GM21723 (cell line): Measurements from ENCODE around the gene DEGS2.

ENCODE experiments used
- ATAC-seq: cut with Tn5 transposase; IDR thresholded peaks from one replicate; pipeline ENCODE4 v1.9.1; 2021; ENCODE audit warnings: mild to moderate bottlenecking, moderate library complexity; ENCODE audit not compliant: unreplicated experiment

DEGS2 gene

DNA sequence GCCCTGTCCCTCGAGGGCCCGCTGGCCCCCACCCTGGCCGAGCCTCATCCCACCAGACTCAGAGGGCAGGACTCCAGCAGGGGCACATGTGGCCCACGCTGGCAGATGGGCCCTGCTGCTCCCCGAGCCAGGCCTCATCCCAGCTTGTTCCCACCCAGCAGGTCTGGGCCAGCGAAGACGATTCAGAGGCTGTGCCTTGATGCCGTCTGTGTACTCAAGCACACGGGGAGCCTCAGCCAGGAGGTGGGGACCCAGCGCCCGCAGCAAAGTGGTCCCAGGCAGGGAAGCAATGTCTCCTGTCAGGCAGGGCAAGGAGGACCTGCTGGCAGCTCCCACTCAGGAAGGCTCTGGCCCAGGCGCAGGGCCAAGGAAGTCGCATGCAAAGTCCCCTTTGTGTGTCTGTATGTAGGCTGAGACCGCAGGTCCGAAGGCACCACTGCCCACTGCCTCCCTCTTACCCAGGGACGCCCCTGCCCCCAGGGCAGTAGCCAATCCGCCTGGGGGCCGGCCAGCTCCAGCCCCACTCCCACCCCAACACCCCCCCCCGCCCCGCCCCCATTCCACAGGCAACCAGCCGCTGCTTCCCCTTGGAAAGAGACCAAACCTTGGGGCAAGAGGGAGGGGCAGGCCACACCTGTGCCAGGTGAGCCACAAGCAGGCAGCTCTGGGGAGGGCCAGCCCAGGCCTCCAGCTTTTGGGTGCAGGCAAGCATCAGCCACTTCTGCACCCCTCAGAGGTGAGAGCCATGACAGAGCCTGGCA, 9.4 kb downstream of the DEGS2 start:
- ATAC-seq, result no peak

DNA sequence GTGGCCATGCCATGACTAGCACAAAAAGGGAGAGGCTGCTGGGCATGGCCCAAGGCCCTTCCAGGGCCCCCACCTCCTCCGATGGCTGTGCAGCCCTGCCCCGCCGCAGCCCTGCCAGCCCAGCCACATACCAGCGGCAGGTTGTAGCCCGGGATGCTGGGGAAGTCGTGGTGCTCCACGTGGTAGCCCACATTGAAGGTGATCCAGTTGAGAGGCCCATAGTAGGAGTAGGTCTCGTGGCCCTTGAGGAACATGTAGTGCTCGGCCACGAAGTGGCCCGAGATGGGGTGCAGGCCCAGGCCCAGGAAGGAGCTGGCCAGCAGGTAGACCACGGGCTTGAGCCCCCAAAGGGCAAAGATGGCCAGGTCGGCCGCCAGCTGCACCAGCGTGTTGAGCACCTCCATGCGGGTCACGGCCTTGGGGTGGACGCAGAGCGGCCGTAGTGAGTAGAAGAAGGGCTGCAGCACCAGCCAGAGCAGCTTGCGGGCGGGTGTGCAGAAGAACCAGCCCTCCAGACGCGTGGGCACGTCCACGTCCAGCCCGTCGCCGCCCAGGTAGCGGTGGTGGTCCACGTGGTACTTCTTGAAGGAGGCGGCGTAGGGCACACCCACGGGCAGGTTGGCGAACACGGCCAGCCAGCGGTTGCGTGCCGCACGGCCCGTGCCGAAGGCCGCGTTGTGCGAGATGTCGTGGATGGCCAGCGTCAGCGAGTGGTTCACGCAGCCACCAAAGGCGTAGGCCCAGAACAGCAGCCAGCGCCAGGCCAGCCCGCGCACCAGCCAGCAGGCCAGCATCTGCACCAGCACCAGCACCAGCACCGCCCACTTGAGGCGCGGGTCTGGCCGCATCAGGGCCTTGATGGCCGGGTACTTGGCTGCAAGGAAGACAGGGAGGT, 10.4 kb downstream of the DEGS2 start:
- ATAC-seq, result no peak

DNA sequence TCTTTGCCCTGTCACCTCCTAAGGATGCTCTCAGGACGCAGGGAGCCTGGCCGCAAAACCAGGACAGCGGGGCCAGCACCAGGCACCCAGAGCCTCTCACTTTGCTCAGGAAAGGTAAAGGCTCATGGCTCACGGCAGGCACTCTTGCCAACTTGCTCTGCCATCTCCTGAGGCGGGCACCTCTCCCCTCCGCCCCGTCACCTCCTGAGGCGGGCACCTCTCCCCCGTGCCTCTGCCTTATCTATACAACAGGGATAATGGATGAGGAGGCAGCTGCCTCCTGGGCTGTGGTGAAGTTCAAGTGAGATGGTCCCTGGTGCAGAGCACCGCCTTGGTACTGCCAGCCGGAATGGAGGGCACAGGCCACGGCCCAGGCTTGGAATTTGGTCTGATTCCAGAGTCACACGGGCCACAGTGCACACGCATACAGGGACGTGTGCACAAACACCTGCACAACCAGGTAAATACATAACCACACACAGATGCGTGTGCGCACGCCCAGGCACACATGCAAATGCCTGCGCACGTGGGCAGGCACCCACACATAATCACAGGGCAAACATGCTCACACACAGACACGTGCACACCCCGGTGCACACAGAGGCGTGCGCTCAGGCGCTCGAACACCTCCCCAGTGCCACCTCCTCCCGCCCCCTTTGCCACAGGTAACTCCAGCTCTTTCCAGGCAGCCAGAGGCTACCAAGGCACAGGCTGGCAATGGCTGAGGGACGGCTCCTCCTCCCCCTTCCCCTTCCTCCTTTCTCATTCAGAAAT, 11.6 kb downstream of the DEGS2 start:
- no peak for ATAC-seq

DNA sequence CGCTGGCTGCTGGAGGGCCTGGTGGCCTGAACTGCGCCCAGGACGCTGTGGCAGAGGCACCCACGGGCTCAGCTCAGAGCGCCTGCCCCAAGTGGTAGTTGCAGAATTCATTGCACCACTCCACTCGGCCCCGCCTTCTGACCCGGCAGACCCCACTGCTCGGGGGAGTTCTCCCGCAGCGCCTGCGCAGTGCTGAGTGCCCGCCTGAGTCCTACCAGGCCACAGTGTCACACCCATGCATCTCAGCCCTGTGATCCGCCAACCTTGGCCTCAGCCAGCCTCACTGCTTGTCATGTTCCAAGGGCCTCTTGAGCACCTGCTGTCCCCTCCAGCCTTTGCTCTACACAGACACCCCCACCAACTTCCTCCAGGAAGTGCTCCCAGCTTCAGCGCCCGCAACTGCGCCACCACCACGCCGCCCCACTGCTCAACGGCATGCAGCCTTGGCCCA, 12.2 kb downstream of the DEGS2 start:
- ATAC-seq, result no peak

DNA sequence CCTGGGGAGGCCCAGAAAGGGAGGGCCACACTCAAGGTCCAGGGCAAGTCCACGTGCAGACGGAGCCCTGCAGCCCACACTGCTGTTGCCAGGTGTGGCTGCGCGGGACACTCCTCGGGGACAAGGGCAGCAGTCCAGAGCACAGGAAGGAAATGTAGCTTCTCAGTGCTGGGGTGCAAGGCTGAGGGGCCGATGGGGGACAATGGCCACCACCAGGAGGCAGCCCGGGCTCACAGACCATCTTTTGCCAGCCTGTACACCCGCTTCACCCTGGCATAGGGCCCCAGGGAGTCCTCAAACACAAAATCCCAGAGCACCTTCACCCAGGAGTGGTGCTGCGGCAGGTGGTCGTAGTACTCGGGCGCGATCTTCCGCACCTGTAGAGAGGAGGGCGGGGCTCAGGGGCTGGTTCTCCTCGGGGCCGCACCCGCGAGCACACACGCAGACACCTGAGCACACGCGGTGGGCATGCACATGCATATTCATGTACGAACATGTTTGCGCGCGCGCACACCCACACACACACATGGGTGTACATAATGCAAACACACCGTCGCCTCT, 12.8 kb downstream of the DEGS2 start:
- ATAC-seq, result no peak

DNA sequence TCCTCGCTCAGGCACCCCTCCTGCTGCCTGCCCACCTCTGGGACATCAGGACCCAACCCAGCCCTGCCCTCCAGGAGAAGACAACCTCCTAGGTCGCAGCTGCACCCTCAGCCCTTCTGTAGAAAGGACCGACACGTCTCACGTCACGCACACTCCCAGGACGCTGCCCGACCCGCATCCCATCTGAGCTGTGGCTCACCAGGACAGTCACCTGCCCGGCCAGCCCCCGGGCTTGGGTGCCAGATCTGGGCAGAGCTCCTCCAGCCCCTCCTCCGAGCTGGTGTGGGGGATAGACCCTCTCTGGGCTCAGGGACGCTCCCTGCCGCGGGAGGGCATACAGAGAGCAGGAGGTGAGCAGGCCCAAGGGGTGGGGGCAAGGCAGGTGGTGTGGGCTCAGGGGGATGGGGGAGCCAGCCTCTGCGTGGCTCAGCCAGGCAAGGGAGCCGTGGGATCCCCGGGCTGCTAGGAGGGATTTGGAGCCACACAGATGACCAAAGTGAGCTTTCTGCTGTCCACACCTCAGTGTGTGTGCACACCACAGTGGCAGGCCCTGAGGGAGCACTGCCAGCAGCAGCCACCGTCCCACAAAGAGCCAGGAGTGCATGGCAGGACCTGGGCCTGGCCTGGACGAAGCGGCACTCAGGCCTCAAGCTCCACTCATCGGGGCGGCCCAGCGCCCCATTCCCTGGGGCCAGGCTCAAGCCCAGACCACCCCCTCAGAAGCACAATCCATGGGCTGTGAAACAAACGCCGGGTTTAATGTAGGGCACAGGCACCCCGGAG, 13.6 kb downstream of the DEGS2 start:
- ATAC-seq, result no peak

DNA sequence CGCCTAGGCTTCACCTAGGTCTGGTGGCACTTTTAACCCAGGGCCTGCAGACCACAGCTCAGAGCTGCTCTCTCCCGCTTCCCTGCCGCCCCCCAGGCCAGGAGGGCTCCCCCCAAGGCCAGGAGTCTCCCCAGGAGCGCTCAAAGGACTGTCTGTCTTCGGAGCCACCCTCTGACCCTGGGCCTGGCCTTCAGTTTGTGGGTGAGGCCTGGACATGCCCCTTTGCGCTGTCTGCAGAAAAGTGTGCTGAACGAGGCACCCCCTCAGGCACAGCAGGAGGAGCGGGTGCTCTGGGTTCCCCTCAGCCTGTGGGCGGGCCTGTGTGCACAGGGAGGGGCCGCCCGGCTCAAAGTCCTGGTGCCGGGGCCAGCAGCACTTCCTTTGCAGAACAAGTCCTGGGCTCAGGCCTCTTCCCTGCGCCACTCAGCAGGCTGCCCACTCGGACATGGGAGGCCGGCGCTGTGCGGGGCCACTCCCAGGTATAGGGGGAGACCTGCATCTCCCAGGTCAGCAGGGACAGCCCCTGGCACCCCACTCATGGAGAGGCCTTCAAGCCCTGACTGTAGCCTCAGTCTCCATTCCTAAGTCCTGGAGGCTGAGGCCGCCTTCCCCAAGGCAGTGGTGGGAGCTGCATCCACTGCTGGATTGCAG, 14.3 kb downstream of the DEGS2 start:
- no peak for ATAC-seq

DNA sequence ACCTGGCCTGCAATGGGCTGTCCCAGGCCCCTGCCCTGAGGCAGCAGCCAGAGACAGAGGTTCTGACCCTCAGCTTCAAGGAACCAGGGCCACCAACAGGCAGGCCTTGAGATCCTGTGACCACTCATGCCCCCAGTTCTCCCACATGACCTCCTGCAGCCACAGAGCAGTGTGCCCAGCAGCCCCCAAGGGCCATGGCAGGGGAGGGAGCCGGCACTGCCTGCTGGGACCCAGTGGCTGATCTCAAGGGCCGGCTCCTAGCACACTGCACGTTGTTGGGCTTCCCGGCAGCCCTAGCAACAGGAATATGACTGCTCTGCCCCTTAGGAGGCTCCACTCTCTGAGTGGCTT, 14.8 kb downstream of the DEGS2 start:
- ATAC-seq, result no peak

DNA sequence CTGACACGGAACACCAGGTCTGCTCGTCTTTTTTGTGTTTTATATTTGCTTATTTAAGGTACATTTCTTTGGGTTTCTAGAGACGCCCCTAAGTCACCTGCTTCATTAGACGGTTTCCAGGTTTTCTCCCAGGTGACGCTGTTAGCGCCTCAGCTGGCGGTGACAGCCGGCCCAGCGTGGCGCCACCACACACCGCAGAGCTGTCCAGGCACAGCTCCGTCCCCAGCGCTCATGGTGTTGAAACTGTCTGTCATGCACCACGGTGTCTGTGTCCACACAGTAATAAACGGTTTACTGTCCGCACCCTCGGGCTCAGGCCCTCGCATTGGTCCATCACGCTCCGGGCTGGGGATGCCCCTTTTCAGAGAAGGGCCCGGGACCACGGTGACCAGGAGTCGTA, 15.5 kb downstream of the DEGS2 start:
- ATAC-seq, result no peak

DNA sequence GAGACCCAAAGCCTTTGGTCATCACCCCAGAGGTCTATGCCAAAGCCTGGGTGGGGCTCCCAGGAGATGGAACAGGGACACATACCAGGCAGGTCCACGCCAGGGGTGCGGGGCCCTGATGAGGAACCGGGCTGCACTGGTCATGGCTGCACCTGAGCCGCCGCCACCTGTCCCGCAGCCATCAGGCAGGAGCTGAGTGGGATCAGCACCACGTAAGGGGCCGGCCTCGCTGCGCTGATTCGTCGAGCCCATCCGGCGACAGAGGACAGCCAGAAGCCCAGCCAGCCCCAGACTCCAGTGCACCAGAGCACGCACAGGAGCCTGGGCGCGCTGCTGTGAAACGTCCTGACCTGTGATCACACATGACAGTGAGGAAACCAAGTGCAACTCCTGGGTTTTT, 15.9 kb downstream of the DEGS2 start:
- no peak for ATAC-seq

DNA sequence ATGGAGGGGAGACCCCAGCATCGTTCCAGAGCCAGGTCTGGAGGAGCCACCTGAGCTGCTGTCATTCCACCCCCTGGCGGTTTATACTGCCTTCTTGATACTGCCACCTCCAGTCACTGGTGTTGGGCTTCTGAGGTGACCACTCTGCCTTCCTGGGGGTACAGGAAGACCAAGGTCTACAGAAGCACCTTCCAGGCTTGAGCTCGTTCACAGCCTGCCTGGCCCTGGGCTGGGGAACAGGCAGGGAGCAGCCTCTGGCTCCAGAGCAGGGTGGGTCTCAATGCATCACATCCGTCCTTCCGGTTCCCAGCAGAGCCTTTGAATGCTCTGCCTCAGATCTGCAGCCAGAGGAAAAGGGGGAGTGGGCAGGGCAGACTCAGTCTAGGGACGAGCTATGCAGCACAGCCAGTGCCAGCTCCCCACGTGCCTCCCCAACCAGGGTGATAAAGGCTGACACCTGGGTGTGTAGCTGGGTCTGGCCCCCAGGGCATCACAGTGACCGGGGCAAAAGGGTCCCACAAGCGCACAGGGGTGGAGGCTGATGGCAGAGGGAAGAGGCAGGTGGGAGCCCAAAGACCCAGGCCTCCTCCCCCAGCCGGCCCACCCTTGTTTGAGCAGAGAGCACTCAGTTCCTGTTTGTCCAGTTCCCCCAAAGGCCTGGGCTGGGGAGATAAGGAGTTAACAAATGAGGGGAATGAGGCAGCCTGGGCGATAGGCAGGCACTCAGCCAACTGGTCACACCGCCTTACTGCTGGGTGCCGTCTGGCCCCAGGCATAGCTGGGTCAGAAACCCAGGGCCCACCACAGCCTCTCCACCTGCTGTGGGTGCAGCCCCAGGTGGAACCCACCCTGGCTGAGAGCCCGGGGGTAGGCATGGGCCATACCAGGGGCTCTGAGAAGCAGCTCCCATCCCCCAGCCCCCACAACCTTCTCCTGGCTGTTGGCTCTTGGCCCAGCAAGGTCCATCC, 17.1 kb downstream of the DEGS2 start:
- no peak for ATAC-seq

DNA sequence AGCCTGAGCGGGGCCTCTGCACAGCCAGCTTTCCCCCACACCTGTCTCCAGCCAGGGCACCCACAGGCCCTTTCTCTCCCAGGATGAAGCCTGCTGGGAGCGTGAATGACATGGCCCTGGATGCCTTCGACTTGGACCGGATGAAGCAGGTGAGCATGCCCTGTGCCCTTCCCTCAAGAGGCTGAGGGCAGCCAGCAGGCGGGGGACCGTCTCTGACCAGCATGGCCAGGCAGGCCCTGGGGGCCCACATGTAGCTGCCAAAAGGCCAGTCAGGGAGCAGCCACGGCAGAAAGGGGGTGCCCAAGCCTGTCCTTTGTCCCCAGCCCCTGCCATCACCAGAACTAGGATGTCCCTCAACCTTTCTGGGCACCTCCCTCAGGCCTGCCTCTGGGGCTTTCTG, 18.3 kb downstream of the DEGS2 start:
- no peak for ATAC-seq

DNA sequence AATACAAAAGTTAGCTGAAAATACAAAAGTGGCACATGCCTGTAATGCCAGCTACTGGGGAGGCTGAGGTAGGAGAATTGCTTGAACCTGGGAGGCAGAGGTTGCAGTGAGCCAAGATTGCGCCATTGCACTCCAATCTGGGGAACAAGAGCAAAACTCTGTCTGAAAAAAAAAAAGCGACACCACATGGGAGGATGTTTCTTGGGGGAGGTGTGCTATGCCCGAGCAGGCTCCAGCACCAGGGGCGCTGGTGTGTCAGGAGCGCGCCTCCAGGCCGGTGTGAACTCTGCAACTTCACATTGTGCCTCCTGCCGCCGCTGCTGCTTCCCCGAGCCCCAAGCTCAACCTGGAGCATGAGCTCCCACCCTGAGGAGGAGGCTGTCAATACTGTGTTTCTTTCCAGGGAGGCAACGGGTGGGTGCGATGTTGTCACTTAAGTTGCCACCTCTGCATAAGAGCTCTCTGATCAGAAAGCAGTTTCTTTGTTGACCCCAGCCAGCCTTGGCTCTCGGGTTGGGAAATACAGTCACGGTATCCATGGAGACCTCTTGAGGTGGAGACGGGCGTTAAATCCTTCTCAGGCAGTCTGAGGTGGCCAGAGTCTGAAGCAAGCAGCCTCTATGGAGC, 18.9 kb downstream of the DEGS2 start:
- no peak for ATAC-seq

DNA sequence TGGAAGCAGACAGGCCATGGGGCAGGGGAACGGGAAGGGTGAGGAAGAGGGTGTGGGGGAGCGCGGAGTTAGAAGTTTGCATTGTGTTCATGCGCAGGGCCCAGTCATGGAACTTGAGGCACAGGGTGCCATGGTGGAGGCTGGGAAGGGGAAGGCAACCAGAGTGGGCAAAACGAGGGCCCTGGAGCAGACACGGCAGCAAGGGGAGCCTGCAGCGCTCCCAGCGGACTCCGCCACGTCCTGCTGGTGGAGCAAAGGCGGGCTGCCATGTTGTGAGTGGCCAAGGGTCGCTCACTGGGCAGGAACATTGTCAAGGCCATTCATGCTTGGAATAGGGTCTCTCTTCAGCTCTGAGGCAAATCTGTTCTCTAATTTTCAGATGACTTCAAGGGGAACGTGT, 20.5 kb downstream of the DEGS2 start:
- ATAC-seq, result no peak

DNA sequence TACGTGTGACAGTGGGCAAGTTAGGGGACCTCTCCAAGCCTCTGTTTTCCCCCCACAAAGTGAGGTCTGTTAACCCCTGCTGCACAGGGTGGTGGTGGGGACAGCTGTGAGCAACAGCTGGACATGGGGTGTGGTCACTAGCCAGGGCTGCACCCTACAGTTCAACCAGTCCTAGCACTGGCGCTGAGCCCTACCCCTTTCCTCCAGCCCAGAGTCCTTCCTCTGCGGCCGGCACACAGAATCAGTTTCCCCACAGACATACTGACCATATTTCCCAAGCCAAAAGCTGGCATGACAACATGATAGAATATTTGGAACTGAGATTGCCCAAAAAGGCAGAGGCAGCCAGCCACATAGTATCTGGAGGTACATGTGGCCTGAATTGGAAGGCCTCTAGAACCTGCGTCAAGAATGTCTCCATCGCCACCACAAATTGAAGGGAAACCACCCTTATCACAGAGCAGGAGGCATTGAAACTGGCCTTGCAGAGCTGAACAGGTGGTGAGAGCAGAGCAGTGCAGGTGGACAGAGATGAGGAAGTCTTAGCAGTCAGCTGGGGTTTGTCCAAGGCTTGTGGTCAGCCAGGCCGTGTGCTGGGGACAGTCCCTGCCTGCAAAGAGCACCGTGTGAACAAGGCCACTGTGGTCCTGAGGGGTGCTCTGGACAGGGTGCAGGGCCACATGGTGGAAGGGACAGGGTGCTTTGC, 21.2 kb downstream of the DEGS2 start:
- peak; percentile 60 for ATAC-seq

DNA sequence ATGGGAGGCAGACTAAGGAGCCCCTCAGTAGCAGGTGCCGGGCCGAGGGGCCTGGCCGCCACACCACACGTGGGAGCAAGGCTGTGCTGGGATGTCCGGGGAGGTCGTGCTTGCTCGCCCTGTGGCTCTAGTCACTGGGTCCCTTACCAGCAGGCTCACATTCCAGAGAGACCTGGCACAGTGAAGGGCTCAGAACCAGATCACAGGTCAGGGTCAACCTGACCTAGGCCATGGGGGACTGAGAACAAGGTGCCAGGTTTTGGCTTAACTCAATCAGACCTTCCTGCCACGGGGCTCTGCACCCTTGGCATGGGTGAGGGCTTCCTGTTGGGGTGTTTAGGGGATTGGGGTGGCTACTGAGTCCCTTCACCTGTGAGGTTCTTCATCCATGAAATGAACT, 22.3 kb downstream of the DEGS2 start:
- ATAC-seq, result no peak

DNA sequence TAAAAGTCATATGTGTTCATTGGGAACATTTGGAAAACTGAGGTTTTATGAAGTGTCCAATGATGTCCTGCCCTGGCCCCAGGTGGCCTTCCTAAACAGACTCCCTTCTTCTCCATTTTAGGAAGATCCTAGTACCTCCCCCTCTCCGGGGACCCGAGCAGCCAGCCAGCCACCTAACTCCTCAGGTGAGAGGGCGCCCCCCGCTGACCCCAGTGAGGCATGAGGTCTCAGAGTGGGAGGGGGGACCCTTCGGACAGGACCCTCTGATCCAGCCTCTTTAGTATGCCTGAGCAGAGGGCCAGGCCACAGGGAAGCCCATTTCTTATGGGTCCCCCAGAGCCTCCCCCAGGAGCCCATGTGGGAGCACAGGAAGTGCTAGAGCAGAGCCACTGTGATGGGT, 23.7 kb downstream of the DEGS2 start:
- ATAC-seq, result no peak

DNA sequence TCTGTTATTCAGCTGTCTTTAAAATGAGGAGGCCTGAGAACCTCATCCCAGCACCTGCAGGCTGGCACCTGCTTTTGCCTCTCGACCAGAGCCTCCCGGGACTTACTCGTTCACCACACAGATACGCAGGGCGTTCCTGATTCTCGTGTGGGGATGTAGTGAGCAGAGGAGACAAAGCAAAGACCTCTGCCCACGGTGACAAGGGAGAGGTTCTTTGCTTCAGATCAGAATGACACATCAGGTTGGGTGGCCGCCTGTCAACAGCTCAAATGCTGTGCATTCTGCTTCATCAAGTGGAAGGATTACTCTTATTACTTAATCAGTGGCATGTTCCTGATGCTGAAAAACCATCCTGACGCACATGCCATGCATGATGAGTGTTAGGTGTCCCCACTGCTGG, 24.4 kb downstream of the DEGS2 start:
- ATAC-seq, result no peak
